GM19372 (cell line): ENCODE results near the gene TMEM192.
A peak's percentile ranks its signal among the peaks of the same experiment; 100 is the strongest.
"Not testable (repeated sequence)": the region's sequence is repeated elsewhere in the genome, so short reads cannot be mapped to it uniquely, and the experiment has no call there.

Experiments
- ATAC-seq: cut with Tn5 transposase; IDR thresholded peaks from one replicate; pipeline ENCODE4 v1.9.1; 2021; ENCODE audit warnings: mild to moderate bottlenecking, low read depth, moderate library complexity; ENCODE audit not compliant: unreplicated experiment

Gene TMEM192

GRCh38 chr4:165112368-165113121, at the start of gene TMEM192:
Gene TMEM192, minus strand, starts transcription at chr4:165112860. Its CDS starts 87 bp downstream, at chr4:165112773.
- peak; percentile 93 for ATAC-seq

- no peak for ATAC-seq
Observed at GRCh38 chr4:165158762-165159161, 46.1 kb upstream of the TMEM192 start.

GRCh38 chr4:165156906-165157305, 44.2 kb upstream of the TMEM192 start:
- ATAC-seq: no peak

- ATAC-seq: no peak
Observed at GRCh38 chr4:165154482-165154881, 41.8 kb upstream of the TMEM192 start.

- no peak for ATAC-seq
Observed at GRCh38 chr4:165152527-165152926, 39.9 kb upstream of the TMEM192 start.

- no peak for ATAC-seq
Observed at GRCh38 chr4:165151734-165152133, 39.1 kb upstream of the TMEM192 start.

GRCh38 chr4:165150545-165150944, 37.9 kb upstream of the TMEM192 start:
- ATAC-seq: no peak

GRCh38 chr4:165138843-165139242, 26.2 kb upstream of the TMEM192 start:
- ATAC-seq: no peak

- ATAC-seq: no peak
Observed at GRCh38 chr4:165137205-165137604, 24.5 kb upstream of the TMEM192 start.

- no peak for ATAC-seq
Observed at GRCh38 chr4:165136529-165136928, 23.9 kb upstream of the TMEM192 start.

- no peak for ATAC-seq
Observed at GRCh38 chr4:165133150-165133549, 20.5 kb upstream of the TMEM192 start.

- peak; percentile 75 for ATAC-seq
Observed at GRCh38 chr4:165131247-165131832, 18.7 kb upstream of the TMEM192 start.

- no peak for ATAC-seq
Observed at GRCh38 chr4:165129924-165130323, 17.3 kb upstream of the TMEM192 start.

- ATAC-seq: not testable (repeated sequence)
Observed at GRCh38 chr4:165125869-165126499, 13.3 kb upstream of the TMEM192 start.

GRCh38 chr4:165124488-165124887, 11.8 kb upstream of the TMEM192 start:
- no peak for ATAC-seq

GRCh38 chr4:165118256-165118909, 5.7 kb upstream of the TMEM192 start:
- ATAC-seq: peak; percentile 80

- ATAC-seq: no peak
Observed at GRCh38 chr4:165115301-165115700, 2.6 kb upstream of the TMEM192 start.

- no peak for ATAC-seq
Observed at GRCh38 chr4:165111906-165112367, 723 bp downstream of the TMEM192 start.

- ATAC-seq: no peak
Observed at GRCh38 chr4:165106518-165106917, 6.1 kb downstream of the TMEM192 start.

GRCh38 chr4:165101641-165102040, 11.0 kb downstream of the TMEM192 start:
- no peak for ATAC-seq

- no peak for ATAC-seq
Observed at GRCh38 chr4:165096776-165097175, 15.9 kb downstream of the TMEM192 start.
